Right lobe of liver (tissue), 4 donors: Measurements from ENCODE around the gene AFAP1.

Experiments used
- POLR2A ChIP-seq: fragments of 450-650 bp; IDR thresholded peaks from one replicate; pipeline ENCODE4 v1.6.1; 2017; ENCODE audit warnings: antibody characterized with exemption, mild to moderate bottlenecking
- TF ChIP-seq, protein P1 (sequence below), 4 donors: fragments of 200-600 bp in 3 of 4; fragments of 450-650 bp in 1 of 4; IDR thresholded peaks; one replicate each; pipeline versions ENCODE4 v1.5.1 to v1.8.0; 2016 to 2022; ENCODE audit warnings: antibody characterized with exemption in 4 of 4, mild to moderate bottlenecking in 2 of 4
- donor health status: DM: no; HTN: no; CAD: no.
- donor health status: DM: no; HTN: no; CAD: no.
- donor health status: DM: no; HTN: yes; CAD: no.

DNA sequence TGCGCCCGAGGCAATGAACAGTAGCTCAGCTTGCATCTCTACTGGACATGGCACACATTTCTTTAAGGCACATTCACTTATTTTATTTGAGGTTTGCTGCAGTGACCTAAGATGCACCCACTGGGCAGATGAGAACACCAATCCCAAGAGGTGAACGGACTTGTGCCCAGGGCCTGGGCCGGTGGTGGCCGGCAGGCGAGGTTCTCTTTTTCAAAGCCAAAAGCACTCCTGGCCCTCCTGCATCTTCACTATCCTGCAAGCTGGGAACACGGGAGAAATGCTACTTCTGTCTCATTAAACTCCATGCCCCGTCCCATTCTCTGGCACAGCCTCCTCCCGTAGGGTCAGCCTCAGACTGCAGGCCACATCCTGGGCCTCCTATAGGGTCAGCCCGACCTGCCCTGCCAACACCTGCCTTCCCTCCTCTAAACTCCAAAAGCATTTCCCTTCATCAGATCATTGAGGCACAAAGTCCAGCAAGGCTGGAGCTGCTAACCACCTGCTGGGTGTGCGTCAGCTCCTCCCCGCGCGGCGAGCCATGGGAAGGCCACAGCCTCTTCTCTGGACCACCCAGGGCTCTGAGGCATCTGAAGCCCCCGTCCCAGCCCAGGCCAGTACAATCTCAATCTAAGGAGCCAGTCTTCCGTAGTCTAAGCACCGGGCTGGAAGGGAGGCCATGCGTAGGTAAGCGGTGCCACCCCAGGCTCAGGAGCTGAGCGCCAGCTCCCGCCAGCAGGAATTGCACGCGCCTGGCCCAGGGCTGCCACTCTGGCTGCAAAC is 166.1 kb downstream of the AFAP1 start:
- TF ChIP-seq, protein P1, sequence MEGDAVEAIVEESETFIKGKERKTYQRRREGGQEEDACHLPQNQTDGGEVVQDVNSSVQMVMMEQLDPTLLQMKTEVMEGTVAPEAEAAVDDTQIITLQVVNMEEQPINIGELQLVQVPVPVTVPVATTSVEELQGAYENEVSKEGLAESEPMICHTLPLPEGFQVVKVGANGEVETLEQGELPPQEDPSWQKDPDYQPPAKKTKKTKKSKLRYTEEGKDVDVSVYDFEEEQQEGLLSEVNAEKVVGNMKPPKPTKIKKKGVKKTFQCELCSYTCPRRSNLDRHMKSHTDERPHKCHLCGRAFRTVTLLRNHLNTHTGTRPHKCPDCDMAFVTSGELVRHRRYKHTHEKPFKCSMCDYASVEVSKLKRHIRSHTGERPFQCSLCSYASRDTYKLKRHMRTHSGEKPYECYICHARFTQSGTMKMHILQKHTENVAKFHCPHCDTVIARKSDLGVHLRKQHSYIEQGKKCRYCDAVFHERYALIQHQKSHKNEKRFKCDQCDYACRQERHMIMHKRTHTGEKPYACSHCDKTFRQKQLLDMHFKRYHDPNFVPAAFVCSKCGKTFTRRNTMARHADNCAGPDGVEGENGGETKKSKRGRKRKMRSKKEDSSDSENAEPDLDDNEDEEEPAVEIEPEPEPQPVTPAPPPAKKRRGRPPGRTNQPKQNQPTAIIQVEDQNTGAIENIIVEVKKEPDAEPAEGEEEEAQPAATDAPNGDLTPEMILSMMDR (IDR thresholded peaks at IDR 0.05), result no peak
- TF ChIP-seq POLR2A, result no peak
